ENCODE measurements around the gene TOMM5. TPM values are rescaled to one million over a fixed set of nuclear protein-coding genes. Genes with fewer than 3 reads are reported as not detected.

Gene TOMM5
- polyA plus RNA-seq, 1 experiment = 207 TPM

- Histone ChIP-seq H3K27ac (ENCODE audit: low read depth, low read length) (no peak overlapping the region), H3K4me3 (ENCODE audit: low read depth, low read length) (no peak overlapping the region), H3K9me3 (ENCODE audit: control insufficient read depth, insufficient read depth, low read length) (no peaks in the 10 kb centered on the region; the same call in 1 of the 2 replicates), H3K27me3 (ENCODE audit: control insufficient read depth, insufficient read depth, low read length) (peaks cover 19% of the 10 kb centered on the region)
- TF ChIP-seq, protein P1, sequence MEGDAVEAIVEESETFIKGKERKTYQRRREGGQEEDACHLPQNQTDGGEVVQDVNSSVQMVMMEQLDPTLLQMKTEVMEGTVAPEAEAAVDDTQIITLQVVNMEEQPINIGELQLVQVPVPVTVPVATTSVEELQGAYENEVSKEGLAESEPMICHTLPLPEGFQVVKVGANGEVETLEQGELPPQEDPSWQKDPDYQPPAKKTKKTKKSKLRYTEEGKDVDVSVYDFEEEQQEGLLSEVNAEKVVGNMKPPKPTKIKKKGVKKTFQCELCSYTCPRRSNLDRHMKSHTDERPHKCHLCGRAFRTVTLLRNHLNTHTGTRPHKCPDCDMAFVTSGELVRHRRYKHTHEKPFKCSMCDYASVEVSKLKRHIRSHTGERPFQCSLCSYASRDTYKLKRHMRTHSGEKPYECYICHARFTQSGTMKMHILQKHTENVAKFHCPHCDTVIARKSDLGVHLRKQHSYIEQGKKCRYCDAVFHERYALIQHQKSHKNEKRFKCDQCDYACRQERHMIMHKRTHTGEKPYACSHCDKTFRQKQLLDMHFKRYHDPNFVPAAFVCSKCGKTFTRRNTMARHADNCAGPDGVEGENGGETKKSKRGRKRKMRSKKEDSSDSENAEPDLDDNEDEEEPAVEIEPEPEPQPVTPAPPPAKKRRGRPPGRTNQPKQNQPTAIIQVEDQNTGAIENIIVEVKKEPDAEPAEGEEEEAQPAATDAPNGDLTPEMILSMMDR (IDR thresholded peaks at IDR 0.05; ENCODE audit: low read depth, low read length) = no peak
- ChIA-PET CTCF (no interaction called here), POLR2A (no interaction called here)
- no peak for DNase-seq (ENCODE audit: low read depth, low spot score)
Measured at GRCh38 chr9:37639109-37639762, 46.8 kb upstream of the TOMM5 start.

DNA sequence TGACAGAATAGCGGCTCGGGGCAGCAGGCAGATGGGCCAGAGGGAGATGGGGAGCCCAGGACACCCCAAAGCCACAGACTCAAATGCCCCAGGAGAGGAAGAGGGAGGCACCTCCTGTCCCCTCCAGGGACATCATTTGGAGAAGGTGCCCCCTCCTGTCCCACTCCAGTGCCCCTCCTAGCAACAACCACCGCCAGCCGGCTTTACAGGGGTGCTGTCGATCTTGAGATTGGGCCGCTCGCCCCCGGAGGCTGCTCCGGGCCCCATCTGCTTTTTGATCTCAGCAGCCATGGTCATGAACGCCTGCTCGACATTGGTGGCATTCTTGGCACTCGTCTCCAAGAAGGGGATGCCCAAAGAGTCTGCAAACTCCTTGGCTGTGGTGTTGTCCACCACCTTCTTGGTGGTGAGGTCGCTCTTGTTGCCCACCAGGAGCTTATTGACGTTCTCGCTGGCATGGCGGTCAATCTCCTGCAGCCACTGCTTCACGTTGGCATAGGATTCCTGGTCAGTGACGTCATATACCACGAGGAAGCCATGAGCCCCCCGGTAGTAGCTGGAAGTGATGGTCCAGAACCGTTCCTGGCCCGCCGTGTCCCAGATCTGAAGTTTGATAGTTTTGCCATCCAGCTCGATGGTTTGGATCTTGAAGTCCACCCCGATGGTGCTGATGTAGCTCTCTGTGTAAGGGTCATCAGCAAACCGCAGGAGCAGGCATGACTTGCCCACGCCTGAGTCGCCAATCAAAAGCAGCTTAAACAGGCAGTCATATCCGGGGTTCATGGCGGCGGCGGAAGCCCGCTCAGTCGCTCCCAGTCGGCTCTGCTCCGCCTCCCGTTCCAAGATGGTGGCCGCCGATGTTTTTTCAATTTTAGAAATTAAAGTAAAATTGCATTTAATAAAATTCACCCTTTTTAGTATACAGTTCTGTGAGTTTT lies 44.4 kb upstream of the TOMM5 start:
- TF ChIP-seq, protein P1 (IDR thresholded peaks at IDR 0.05; ENCODE audit: low read depth, low read length) = no peak
- H3K27me3 ChIP-seq (ENCODE audit: control insufficient read depth, insufficient read depth, low read length) = peaks cover 13% of the 10 kb centered on the region
- H3K4me3 ChIP-seq (ENCODE audit: low read depth, low read length) = no peak overlapping the region
- H3K9me3 ChIP-seq (ENCODE audit: control insufficient read depth, insufficient read depth, low read length) = no peaks in the 10 kb centered on the region; the same call in 1 of the 2 replicates
- H3K27ac ChIP-seq (ENCODE audit: low read depth, low read length) = no peak overlapping the region
- POLR2A ChIA-PET = no interaction called here
- CTCF ChIA-PET = no interaction called here
- DNase-seq (ENCODE audit: low read depth, low spot score) = no peak

DNA sequence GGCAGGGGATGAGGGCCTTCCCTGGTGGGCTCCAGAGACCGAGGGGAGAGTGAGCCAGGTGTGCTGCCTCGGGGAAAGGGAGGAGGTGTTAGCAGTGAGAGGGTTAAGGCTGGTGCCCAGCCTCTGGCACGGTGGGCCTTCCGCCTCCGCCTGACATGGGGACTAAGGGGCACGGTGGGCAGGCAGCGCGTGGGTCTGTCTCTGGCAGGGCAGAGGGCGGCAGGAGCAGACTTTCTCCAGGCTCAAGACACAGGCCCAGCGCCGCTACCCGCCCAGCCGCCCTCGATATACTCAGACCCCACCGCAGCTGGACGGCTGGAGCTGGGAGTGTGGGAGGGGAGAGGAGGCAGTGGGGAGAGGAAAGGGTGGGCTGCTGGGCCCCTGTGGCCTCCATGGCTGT lies 43.4 kb upstream of the TOMM5 start:
- Histone ChIP-seq H3K9me3 (ENCODE audit: control insufficient read depth, insufficient read depth, low read length) (no peaks in the 10 kb centered on the region; the same call in 1 of the 2 replicates), H3K27me3 (ENCODE audit: control insufficient read depth, insufficient read depth, low read length) (peaks cover 7% of the 10 kb centered on the region), H3K4me3 (ENCODE audit: low read depth, low read length) (no peak overlapping the region), H3K27ac (ENCODE audit: low read depth, low read length) (no peak overlapping the region)
- TF ChIP-seq, protein P1 (IDR thresholded peaks at IDR 0.05; ENCODE audit: low read depth, low read length) = no peak
- ChIA-PET POLR2A (no interaction called here), CTCF (no interaction called here)
- DNase-seq (ENCODE audit: low read depth, low spot score) = no peak

DNA sequence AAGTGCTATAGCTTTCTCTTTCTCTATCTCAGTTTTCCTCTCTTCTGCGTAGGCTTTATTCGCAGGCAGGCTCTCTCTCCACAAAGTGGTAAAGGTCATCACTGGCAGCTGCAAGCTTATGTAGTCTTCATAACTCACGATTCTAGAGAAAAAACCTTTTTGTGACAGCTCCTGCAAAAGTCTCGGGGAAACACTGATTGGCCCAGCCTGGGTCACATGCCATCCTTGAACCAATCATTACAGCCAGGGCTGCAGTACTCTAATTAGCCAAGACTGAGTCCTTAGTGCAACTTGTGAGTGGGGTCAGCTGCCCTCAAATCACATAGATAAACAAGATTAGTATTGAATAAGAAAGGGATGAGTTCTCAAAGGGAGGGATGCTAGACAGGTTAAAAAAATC lies 40.1 kb upstream of the TOMM5 start:
- CTCF ChIA-PET = no interaction called here
- TF ChIP-seq, protein P1 (IDR thresholded peaks at IDR 0.05; ENCODE audit: low read depth, low read length) = no peak
- no peaks in the 10 kb centered on the region; the same call in 1 of the 2 replicates for H3K9me3 ChIP-seq (ENCODE audit: control insufficient read depth, insufficient read depth, low read length)
- no peak overlapping the region for H3K4me3 ChIP-seq (ENCODE audit: low read depth, low read length)
- POLR2A ChIA-PET = no interaction called here
- no peak for DNase-seq (ENCODE audit: low read depth, low spot score)
- H3K27me3 ChIP-seq (ENCODE audit: control insufficient read depth, insufficient read depth, low read length) = peaks cover 6% of the 10 kb centered on the region
- H3K27ac ChIP-seq (ENCODE audit: low read depth, low read length) = no peak overlapping the region

All from AG04450 (cell line).